Activated T-cell treated with anti-CD3 and anti-CD28 coated beads for 48 hours (primary cell): ENCODE measurements around the gene RGS11.
"Not testable (repeated sequence)": the region's sequence is repeated elsewhere in the genome, so short reads cannot be mapped to it uniquely, and the experiment has no call there.

Experiments used
- DNase-seq: peaks from one replicate; pipeline ENCODE4 v3.0.0-alpha.2; 2020; ENCODE audit warnings: low read depth

Gene RGS11

GRCh38 chr16:280552-280951 is 4.8 kb upstream of the RGS11 start, which contains the start of gene ARHGDIG:
Gene ARHGDIG (plus strand): TSS chr16:280591. CDS start chr16:280681, 90 bp downstream.
- DNase-seq = no peak

GRCh38 chr16:280005-280460 is 4.3 kb upstream of the RGS11 start:
- DNase-seq = no peak

GRCh38 chr16:279531-279930 is 3.8 kb upstream of the RGS11 start:
- DNase-seq = no peak

GRCh38 chr16:278863-279366 is 3.2 kb upstream of the RGS11 start:
- DNase-seq = peak; percentile 16

GRCh38 chr16:276426-277077 is 808 bp upstream of the RGS11 start:
- DNase-seq = no peak

GRCh38 chr16:275041-275641 is 603 bp downstream of the RGS11 start:
- DNase-seq = peak; percentile 21

- DNase-seq = no peak
Observed at GRCh38 chr16:273547-274421, 2.0 kb downstream of the RGS11 start.

- no peak for DNase-seq
Observed at GRCh38 chr16:272633-273546, 2.9 kb downstream of the RGS11 start.

GRCh38 chr16:270381-271255 is 5.1 kb downstream of the RGS11 start:
- no peak for DNase-seq

- no peak for DNase-seq
Observed at GRCh38 chr16:269061-269796, 6.5 kb downstream of the RGS11 start.

GRCh38 chr16:268141-269053 is 7.3 kb downstream of the RGS11 start:
- no peak for DNase-seq

- DNase-seq = not testable (repeated sequence)
Observed at GRCh38 chr16:267562-267961, 8.2 kb downstream of the RGS11 start.

- no peak for DNase-seq
Observed at GRCh38 chr16:266258-267164, 9.2 kb downstream of the RGS11 start.

- DNase-seq = no peak
Observed at GRCh38 chr16:265711-266110, 10.0 kb downstream of the RGS11 start.

- DNase-seq = no peak
Observed at GRCh38 chr16:265002-265529, 10.7 kb downstream of the RGS11 start.

GRCh38 chr16:264440-264951 is 11.2 kb downstream of the RGS11 start:
- no peak for DNase-seq

- DNase-seq = no peak
Observed at GRCh38 chr16:263944-264343, 11.8 kb downstream of the RGS11 start.
